ENCODE data around the gene ERCC6. TPM values are rescaled to one million over a fixed set of nuclear protein-coding genes. Genes with fewer than 3 reads are reported as not detected.

ERCC6 gene
- total and polyA plus RNA-seq, 2 donors (not counting 3 experiments of a cell fraction or from before 2014, with no cell fraction given) = 15.3 to 39.6 TPM

DNA sequence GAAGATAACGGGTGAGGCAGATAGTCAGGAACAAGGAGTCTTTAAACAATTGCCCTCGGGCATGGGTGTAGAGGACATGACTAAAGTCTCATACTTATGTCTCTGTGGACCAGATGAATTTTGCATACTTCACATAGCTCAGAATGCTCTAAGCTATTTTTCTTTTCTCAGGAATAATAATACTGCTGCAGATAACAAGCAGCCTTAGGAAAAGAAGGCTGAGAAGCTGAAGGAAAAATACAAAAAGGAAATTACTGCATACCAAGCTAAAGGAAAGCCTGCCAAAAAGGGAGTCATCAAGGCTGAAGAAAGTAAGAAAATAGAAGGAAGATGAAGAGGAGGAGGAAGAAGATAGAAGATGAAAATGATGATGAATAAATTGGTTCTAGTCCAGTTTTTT lies 13.4 kb upstream of the ERCC6 start:
- no peaks in the 10 kb centered on the region for H3K9me1 ChIP-seq (replicated peaks; ENCODE audit: control insufficient read depth, extremely low read depth, insufficient read depth, low read length)
- intact Hi-C loops (cut with micrococcal nuclease) (loop anchor here (1.0 kb wide), 3 partner anchors 13 to 279 kb away; partner anchors contain the start of gene ERCC6), dilution Hi-C loops (cut with MboI; ENCODE audit: extremely low pct_ligation_motif_present, low sequenced_read_pairs) (no loop called here)
- H3K79me2 ChIP-seq (ENCODE audit: control insufficient read depth, insufficient read depth, low read length) = no peaks in the 10 kb centered on the region
- ChIA-PET POLR2A (interaction anchor here (0.7 to 2.1 kb wide), 5 partner anchors 14 to 96 kb away, joined by 3 to 20 read pairs (median 3); partner anchors contain the start of gene ERCC6), CTCF (interaction anchor here (0.7 to 3.0 kb wide), 14 partner anchors 9 to 896 kb away, joined by 3 to 28 read pairs (median 4); partner anchors contain the start of gene ERCC6)
- peak overlapping the region; percentile 99 for H3K27ac ChIP-seq (ENCODE audit: insufficient read depth, low read depth, low read length)
- TF ChIP-seq POLR2AphosphoS5 (IDR thresholded peaks at IDR 0.05; ENCODE audit: insufficient read depth, low read depth, low read length) (peak; percentile 25), MYC (IDR thresholded peaks at IDR 0.05; ENCODE audit: low read depth, low read length) (no peak), GATA2 (IDR thresholded peaks at IDR 0.05; ENCODE audit: insufficient read depth, insufficient read length, low read depth, low read length) (peak; percentile 88), JUN (IDR thresholded peaks at IDR 0.05; ENCODE audit: borderline replicate concordance, insufficient read depth, insufficient read length, low read depth) (peak; percentile 9), FOS (IDR thresholded peaks at IDR 0.05; ENCODE audit: borderline replicate concordance, insufficient read depth, low read length) (peak; percentile 46), CTCF (IDR thresholded peaks at IDR 0.05; ENCODE audit: extremely low read depth in 1 of 2, insufficient read depth in 1 of 2, low read depth in 1 of 2, low read length in 2 of 2) (no peak), POLR2A (IDR thresholded peaks at IDR 0.05; ENCODE audit: low read depth, low read length) (no peak), EZH2 (IDR thresholded peaks at IDR 0.05; ENCODE audit: borderline replicate concordance, low read depth, low read length, severe bottlenecking) (no peak)
- TF ChIP-seq, protein P1, sequence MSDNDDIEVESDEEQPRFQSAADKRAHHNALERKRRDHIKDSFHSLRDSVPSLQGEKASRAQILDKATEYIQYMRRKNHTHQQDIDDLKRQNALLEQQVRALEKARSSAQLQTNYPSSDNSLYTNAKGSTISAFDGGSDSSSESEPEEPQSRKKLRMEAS (IDR thresholded peaks at IDR 0.05; ENCODE audit: insufficient read depth, insufficient read length) = no peak
- H3K27me3 ChIP-seq (ENCODE audit: control insufficient read depth in 2 of 2, insufficient read depth in 2 of 2, low read length in 2 of 2) = no peaks in the 10 kb centered on the region
- no peaks in the 10 kb centered on the region for H4K20me1 ChIP-seq (replicated peaks; ENCODE audit: control insufficient read depth, extremely low read depth, insufficient read depth, low read length)
- peak; percentile 83 for DNase-seq (ENCODE audit: low read depth, low spot score)
- peak overlapping the region; percentile 64 for H2AFZ ChIP-seq (ENCODE audit: low read depth, low read length)
- peak overlapping the region in 1 of 3 experiments; percentile 32 for H3K4me3 ChIP-seq (replicated peaks in 1 of 3; ENCODE audit: insufficient read depth in 1 of 3, low read depth in 1 of 3, low read length in 3 of 3)
- FAIRE-seq = peak; percentile 92
- no peaks in the 10 kb centered on the region for H3K9me3 ChIP-seq (replicated peaks; ENCODE audit: control insufficient read depth, insufficient read depth, low read length)
- H3K4me2 ChIP-seq (ENCODE audit: insufficient read depth, low read length) = peak overlapping the region; percentile 85
- peaks cover 42% of the 10 kb centered on the region for H3K4me1 ChIP-seq (ENCODE audit: control insufficient read depth, extremely low read depth, insufficient read depth, low read length)
- no TSS peak for BruUV-seq (replicated peaks)
- H3K36me3 ChIP-seq (ENCODE audit: control insufficient read depth in 2 of 2, extremely low read depth in 1 of 2, insufficient read depth in 2 of 2, low read length in 2 of 2) = no peaks in the 10 kb centered on the region
- H3K9ac ChIP-seq (replicated peaks; ENCODE audit: extremely low read depth, insufficient read depth, low read length) = peak overlapping the region; percentile 92
